ENCODE results near the gene NUP153.

NUP153 gene

DNA sequence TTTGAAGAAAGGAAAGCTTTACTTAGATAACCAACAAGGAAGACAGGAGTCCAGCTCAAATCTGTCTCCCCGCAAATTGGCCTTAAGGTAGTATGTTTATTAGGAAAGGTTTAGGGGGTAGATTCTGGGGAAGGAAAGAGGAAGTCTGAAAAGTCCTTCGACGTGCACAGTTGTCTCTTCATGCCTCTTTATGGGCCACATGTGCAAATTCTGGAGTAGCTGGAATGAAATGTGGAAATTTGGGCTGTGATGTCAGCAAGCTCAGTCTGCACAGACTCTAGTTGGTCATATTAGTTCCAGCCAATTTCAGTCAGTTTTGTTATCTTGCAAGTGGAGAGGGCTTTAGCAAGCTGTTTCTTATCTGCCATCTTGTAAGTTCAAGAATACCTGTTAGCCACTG, 50.1 kb downstream of the NUP153 start:
- DNase-seq, result no peak

DNA sequence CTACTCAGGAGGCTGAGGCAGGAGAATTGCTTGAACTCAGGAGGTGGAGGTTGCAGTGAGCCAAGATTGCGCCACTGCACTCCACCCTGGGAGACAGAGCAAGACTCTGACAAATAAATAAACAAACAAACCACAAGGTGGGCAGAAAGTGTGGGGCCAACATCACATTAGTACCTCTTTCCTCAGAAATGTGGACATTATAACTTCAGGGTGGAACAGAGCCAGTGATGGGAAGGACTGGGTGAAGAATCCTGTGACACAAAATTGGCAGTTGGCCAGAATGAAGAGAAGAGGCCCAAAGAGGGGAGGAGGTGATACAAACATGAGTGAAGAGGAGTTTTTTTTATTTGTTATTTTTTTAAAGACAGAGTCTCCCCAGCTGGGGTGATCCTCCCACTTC, 50.6 kb downstream of the NUP153 start:
- DNase-seq, result no peak

GRCh38 chr6:17653198-17653882, 53.4 kb downstream of the NUP153 start:
- no peak for DNase-seq

DNA sequence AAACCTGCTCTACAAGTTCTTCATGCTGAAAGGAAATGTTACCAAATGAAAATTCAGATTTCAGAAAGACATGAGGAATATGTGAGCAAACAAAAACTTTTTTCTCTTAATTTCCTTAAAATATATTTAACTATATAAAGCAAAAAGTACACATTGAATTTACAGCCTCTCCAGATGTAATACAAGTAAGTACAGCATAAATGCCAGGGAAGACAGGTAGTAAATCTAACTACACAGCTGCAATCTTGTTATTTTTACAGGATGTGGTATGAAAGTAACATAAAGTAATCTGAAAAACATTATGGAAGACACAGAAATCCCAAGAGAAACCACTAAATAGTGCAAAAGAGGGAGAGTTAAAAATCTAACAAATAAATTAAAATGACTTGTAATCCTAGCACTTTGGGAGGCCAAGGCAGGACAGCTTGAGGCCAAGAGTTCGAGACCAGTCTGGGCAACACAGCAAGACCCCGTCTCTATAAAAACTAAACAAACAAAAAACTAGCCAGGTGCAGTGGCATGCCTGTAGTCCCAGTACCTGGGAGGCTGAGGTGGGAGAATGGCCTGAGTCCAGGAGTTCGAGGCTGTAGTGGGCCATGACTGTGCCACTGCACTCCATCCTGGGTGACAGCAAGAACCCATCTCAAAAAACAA, 55.9 kb downstream of the NUP153 start:
- no peak for DNase-seq

GRCh38 chr6:17648745-17649144, 58.0 kb downstream of the NUP153 start:
- DNase-seq, result no peak

DNA sequence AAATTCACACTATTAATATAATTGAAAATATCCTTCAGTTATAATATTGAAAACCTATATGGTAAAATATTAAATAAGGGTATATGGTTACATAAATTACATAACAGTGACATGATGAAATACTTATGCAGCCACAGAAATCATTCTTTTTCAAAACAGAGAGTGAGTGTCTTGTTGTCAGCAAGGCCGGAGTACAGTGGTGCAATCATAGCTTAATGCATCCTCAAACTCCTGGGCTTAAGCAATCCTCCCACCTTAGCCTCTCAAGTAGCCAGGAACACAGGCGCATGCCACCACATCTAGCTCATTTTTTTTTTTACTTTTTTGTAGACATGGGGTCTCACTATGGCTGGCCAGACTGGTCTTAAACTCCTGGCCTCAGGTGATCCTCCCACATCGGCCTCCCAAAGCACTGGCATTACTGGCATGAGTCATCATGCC, 66.2 kb downstream of the NUP153 start:
- no peak for DNase-seq

DNA sequence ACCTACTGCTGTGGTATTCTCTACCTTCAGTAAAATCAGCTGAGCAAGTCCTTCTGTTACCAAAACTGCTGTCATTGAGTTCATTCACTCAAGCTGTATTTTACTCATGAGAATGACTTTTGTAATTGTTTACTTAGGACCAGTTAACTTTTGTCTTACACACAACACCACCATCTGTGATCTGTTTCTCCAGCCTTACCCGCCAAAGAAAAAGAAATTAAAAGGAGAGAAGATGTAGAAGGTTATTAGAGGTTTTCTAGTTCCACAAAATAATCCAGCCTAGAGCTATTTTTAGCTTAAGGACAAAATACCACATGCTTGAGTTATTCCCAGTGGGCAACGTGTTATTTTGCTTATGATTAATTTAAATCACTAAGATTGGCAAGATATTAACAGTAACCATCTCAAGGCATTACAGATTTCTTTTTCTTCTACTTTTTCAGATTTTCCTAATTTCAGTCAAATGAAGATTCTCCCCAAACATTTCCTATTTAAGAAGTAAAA, 68.5 kb downstream of the NUP153 start:
- no peak for DNase-seq

- DNase-seq, result no peak
Observed at GRCh38 chr6:17635568-17635967, 71.2 kb downstream of the NUP153 start.

- no peak for DNase-seq
Observed at GRCh38 chr6:17633465-17634188, 73.1 kb downstream of the NUP153 start.

DNA sequence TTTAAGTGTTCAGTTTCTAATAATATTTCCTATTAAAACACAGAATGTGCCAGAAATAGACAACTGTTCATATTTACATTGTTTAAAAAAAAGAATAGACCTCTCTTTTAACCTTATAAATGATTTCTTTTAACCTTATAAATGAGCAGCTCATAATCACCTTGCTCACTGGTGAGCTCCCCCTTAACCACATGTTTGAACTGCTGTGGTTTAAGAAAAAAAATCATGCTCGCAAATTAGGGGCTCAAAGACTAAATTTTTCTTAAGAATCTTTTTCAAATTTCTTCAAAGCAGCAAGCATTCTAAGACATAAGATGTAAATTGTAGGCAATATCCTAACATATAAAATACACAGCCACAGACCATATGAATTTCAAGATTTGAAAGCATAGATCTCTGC, 73.8 kb downstream of the NUP153 start:
- no peak for DNase-seq

GRCh38 chr6:17630511-17631073, 76.1 kb downstream of the NUP153 start:
- DNase-seq, result no peak

GRCh38 chr6:17629824-17630510, 76.8 kb downstream of the NUP153 start:
- no peak for DNase-seq

- DNase-seq, result no peak
Observed at GRCh38 chr6:17628873-17629272, 77.9 kb downstream of the NUP153 start.

DNA sequence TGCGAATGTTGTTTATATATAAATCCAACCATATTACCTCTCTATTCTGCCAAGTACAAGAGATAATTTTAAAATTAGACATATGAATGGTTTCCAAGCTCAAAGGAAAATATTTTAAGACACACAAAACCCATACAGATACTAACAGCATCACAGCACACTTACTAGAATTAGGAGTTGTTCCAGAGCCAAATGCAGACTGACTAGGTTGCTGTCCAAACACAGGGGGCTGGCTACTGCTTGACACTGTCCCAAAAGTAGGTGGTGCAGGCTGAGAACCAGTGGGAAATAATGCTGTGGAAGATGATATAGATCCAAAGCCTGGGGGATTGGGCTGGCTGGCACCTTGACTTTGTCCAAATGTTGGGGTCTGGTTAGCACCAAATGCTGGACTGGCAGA, 82.3 kb downstream of the NUP153 start:
- no peak for DNase-seq

- no peak for DNase-seq
Observed at GRCh38 chr6:17622144-17622543, 84.6 kb downstream of the NUP153 start.

GRCh38 chr6:17621003-17621402, 85.7 kb downstream of the NUP153 start:
- DNase-seq, result no peak

- no peak for DNase-seq
Observed at GRCh38 chr6:17615794-17616193, 90.9 kb downstream of the NUP153 start.

GRCh38 chr6:17612048-17612447, 94.7 kb downstream of the NUP153 start:
- no peak for DNase-seq

- no peak for DNase-seq
Observed at GRCh38 chr6:17610835-17611234, 95.9 kb downstream of the NUP153 start.

DNA sequence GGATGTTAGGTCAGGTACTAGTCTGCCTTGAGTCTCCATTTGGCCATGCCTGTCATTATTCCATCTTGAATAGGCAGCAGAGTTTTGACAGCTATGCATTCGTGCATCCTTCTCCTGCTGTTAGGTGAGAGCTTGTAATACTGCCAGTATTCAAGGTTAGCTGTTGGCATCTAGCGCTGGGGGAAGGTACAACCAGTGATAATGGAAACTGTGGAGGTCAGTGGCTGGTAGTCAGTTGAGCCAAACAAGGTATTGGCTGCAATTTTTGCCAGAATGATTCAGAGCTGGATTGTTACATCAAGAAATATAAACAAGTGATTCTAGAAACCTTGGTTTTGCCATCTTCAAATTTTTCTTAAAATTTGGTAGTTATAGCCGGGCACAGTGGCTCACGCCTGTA, 100.1 kb downstream of the NUP153 start:
- no peak for DNase-seq

GRCh38 chr6:17602888-17603287, 103.8 kb downstream of the NUP153 start:
- no peak for DNase-seq

GRCh38 chr6:17601386-17601703, 105.4 kb downstream of the NUP153 start:
- no peak for DNase-seq

Measured in femur (tissue), 1 donor.